K562 (cell line): ENCODE results near the gene SPAG9. TPM values are rescaled to one million over a fixed set of nuclear protein-coding genes. Genes with fewer than 3 reads are reported as not detected.

Experiments used
- ATF7 ChIP-seq: fragments of 450-650 bp; IDR thresholded peaks from 2 replicates; pipeline ENCODE4 v1.7.1; 2014; ENCODE audit warnings: mild to moderate bottlenecking, moderate library complexity
- CHD2 ChIP-seq: IDR thresholded peaks from 2 replicates; pipeline ENCODE4 v1.6.1; 2011; ENCODE audit warnings: low read depth, low read length
- CTCFL ChIP-seq: IDR thresholded peaks from 2 replicates; pipeline ENCODE4 v1.6.1; 2011; ENCODE audit warnings: borderline replicate concordance, low read depth, mild to moderate bottlenecking, moderate library complexity, low read length; ENCODE audit not compliant: insufficient read depth, poor library complexity, severe bottlenecking
- DMBX1 ChIP-seq: fragments of 250-450 bp; sonication (Bioruptor Pico); IDR thresholded peaks from 2 replicates; pipeline ENCODE4 v1.8.0; 2022; ENCODE audit warnings: inconsistent platforms, mild to moderate bottlenecking, moderate library complexity, borderline replicate concordance
- GATAD2A ChIP-seq: fragments of 450-650 bp; IDR thresholded peaks from 2 replicates; pipeline ENCODE4 v1.6.1; 2017
- HNRNPH1 ChIP-seq: fragments of 200-400 bp; formaldehyde crosslinking; optimal IDR thresholded peaks from 2 replicates; pipeline ENCODE3; 2017; ENCODE audit warnings: low read depth, mild to moderate bottlenecking, low read length, moderate library complexity
- HNRNPK ChIP-seq: fragments of 200-400 bp; formaldehyde crosslinking; IDR thresholded peaks from one replicate; pipeline ENCODE4 v1.6.1; 2018; ENCODE audit warnings: mild to moderate bottlenecking, low read depth, low read length; ENCODE audit not compliant: poor library complexity, severe bottlenecking
- KHSRP ChIP-seq: fragments of 450-650 bp; IDR thresholded peaks from 2 replicates; pipeline ENCODE4 v1.6.1; 2017
- MLX ChIP-seq, 2 experiments: fragments of 450-650 bp in 1 of 2; sonication (generic) in 1 of 2; formaldehyde crosslinking; conservative IDR thresholded peaks; 2 replicates each; pipeline versions ENCODE4 v1.4.0 to v1.8.1; 2020 to 2022; ENCODE audit warnings: mild to moderate bottlenecking in 1 of 2, missing genetic modification reagents in 1 of 2
- RBM25 ChIP-seq: fragments of 200-400 bp; formaldehyde crosslinking; IDR thresholded peaks from 2 replicates; pipeline ENCODE4 v1.6.1; 2018; ENCODE audit warnings: low read length, low read depth, moderate library complexity; ENCODE audit not compliant: severe bottlenecking
- RNF219 ChIP-seq: fragments of 250-450 bp; sonication (Bioruptor Pico); IDR thresholded peaks from 2 replicates; pipeline ENCODE4 v1.5.0; 2022; ENCODE audit warnings: mild to moderate bottlenecking
- SMAD3 ChIP-seq: fragments of 450-650 bp; formaldehyde crosslinking; conservative IDR thresholded peaks from 2 replicates; pipeline ENCODE4 v1.4.0; 2020; ENCODE audit warnings: mild to moderate bottlenecking
- U2AF2 ChIP-seq: fragments of 200-400 bp; formaldehyde crosslinking; optimal IDR thresholded peaks from 2 replicates; pipeline ENCODE3; 2017; ENCODE audit warnings: low read depth, mild to moderate bottlenecking, low read length
- ZNF445 ChIP-seq: fragments of 250-450 bp; sonication (Bioruptor Pico); IDR thresholded peaks from 2 replicates; pipeline ENCODE4 v1.4.0; 2020; ENCODE audit warnings: low read depth, mild to moderate bottlenecking, moderate library complexity
- ZNF699 ChIP-seq: fragments of 250-450 bp; sonication (Bioruptor Pico); IDR thresholded peaks from 2 replicates; pipeline ENCODE4 v1.8.0; 2021; ENCODE audit warnings: mild to moderate bottlenecking, moderate library complexity; ENCODE audit not compliant: insufficient replicate concordance
- polyA plus RNA-seq, 8 experiments: library from polyadenylated mRNA; depleted of rRNA in 4 of 8; stranded (reverse) in 5 of 8; unstranded in 3 of 8; fragments of >200 nt; fragmentation: Nextera tagmentation in 2 of 8; fragmentation: Illumina TruSeq in 1 of 8; extraction: Ambion mirVana in 2 of 8; extraction: Trizol in 1 of 8; gene quantifications; 2 replicates each; pipeline versions ENCODE4 v1.2.1 to v1.2.3, GENCODE V29; 2011 to 2014; ENCODE audit warnings: inconsistent platforms in 1 of 8, missing spikeins in 1 of 8
- total RNA-seq, 7 experiments: library from RNA; depleted of rRNA in 6 of 7; stranded (reverse); fragments of >200 nt in 6 of 7; fragmentation: Illumina TruSeq in 2 of 7; extraction: Trizol in 2 of 7; gene quantifications; 2 replicates each; pipeline versions ENCODE4 v1.2.1 to v1.2.3, GENCODE V29; 2011 to 2021; ENCODE audit warnings: low replicate concordance in 1 of 7
- TF ChIP-seq, protein P1 (sequence below): sonication (generic); formaldehyde crosslinking; IDR thresholded peaks from 2 replicates; pipeline ENCODE4 v1.8.1; 2023; ENCODE audit warnings: mild to moderate bottlenecking, missing genetic modification reagents
- TF ChIP-seq, protein P2 (sequence below): fragments of 200-800 bp; sonication (Bioruptor generic); IDR thresholded peaks from 2 replicates; pipeline ENCODE4 v1.6.1; 2017; ENCODE audit warnings: missing genetic modification characterization, missing compliant biosample characterization

Gene SPAG9
- total and polyA plus RNA-seq, 9 of the 15 experiments (the other 6 are each of a cell fraction or from before 2014, with no cell fraction given): 12.2 to 99.2 (median 58.2) TPM

DNA sequence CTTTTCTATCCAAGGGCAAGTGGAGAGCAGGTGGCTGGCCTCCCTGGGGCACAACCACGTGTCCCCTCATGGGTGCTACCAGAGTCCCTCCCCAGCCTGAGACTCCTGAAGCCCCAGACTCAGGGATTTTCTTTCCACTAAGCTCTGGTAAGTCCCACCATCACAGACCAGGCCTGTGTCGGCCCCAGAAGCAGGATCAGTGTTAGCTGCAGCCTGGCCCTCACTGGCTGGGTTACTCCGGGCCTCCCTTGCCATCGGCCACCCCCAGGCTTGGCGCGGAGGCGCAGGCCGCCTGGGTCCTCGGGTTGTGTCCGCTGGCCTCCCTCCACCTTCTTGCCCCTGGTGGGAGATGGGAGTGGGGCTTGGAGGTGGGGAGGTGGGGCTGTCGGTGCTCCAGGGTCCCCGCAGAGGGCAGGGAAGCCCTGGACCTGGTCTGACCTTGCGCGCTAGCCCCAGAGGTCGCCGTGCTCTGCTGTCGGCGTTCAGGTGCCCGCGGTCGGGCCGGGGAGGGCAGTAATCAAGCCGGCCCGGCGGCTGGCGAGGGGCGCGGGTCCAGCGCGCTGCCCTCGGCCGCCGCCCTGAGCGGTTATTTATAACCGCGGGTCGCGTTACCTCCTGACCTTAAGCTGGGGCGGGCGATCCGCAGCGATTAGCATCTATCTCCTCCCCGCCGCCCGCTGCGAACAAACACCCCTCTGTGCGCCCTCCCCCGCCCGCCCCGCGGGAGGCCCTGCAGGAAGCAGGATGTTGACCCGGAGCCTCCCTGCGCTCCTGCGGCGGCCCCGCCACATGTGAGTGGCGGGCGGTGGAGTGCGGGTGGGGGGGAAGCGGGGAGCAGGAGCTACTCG lies 176.4 kb downstream of the SPAG9 start (continued):
- TF ChIP-seq ATF7 (peak; percentile 75; the same call in 1 of the 2 replicates), HNRNPH1 (no peak), HNRNPK (no peak), MLX (CRISPR knock-in tag; conservative IDR thresholded peaks at IDR 0.05) (peak in 1 of 2 experiments; percentile 72; a peak in 1 of 4 replicates), KHSRP (no peak), CHD2 (no peak), SMAD3 (no peak), ZNF445 (no peak), ZNF699 (CRISPR knock-in tag) (no peak), U2AF2 (no peak), CTCFL (no peak), DMBX1 (CRISPR knock-in tag) (no peak), GATAD2A (peak; percentile 77; the same call in 1 of the 2 replicates), RBM25 (no peak), RNF219 (CRISPR knock-in tag) (no peak)
- TF ChIP-seq, protein P1, sequence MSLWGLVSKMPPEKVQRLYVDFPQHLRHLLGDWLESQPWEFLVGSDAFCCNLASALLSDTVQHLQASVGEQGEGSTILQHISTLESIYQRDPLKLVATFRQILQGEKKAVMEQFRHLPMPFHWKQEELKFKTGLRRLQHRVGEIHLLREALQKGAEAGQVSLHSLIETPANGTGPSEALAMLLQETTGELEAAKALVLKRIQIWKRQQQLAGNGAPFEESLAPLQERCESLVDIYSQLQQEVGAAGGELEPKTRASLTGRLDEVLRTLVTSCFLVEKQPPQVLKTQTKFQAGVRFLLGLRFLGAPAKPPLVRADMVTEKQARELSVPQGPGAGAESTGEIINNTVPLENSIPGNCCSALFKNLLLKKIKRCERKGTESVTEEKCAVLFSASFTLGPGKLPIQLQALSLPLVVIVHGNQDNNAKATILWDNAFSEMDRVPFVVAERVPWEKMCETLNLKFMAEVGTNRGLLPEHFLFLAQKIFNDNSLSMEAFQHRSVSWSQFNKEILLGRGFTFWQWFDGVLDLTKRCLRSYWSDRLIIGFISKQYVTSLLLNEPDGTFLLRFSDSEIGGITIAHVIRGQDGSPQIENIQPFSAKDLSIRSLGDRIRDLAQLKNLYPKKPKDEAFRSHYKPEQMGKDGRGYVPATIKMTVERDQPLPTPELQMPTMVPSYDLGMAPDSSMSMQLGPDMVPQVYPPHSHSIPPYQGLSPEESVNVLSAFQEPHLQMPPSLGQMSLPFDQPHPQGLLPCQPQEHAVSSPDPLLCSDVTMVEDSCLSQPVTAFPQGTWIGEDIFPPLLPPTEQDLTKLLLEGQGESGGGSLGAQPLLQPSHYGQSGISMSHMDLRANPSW (CRISPR knock-in tag): no peak
- TF ChIP-seq, protein P2, sequence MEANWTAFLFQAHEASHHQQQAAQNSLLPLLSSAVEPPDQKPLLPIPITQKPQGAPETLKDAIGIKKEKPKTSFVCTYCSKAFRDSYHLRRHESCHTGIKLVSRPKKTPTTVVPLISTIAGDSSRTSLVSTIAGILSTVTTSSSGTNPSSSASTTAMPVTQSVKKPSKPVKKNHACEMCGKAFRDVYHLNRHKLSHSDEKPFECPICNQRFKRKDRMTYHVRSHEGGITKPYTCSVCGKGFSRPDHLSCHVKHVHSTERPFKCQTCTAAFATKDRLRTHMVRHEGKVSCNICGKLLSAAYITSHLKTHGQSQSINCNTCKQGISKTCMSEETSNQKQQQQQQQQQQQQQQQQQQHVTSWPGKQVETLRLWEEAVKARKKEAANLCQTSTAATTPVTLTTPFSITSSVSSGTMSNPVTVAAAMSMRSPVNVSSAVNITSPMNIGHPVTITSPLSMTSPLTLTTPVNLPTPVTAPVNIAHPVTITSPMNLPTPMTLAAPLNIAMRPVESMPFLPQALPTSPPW (CRISPR knock-in tag): peak; percentile 99
